GM18867 (cell line): ENCODE measurements around the gene NOP10.
"Not testable (repeated sequence)": the region's sequence is repeated elsewhere in the genome, so short reads cannot be mapped to it uniquely, and the experiment has no call there.

ENCODE experiments used
- ATAC-seq: cut with Tn5 transposase; IDR thresholded peaks from one replicate; pipeline ENCODE4 v1.9.1; 2021; ENCODE audit warnings: mild to moderate bottlenecking, moderate library complexity; ENCODE audit not compliant: unreplicated experiment

NOP10 gene

DNA sequence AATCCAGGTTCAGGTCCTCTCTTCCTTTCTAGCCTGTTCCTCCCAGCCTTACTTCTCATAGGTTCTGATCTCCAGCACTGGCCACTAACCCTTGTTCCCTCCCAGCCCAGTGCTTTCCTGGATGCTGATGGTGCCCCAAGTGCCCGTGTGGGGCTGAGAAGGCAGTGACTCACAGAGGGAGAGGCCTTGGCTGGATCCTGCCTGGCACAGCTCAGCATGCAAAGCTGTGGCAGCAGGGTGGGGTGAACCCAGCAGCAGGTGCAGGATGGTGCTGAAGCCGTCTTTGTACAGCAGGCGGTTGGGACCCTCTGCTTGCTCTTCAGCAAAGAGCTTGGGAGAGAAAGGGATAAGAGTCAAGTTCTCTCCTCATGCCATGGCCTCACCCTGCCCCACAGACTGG is 16.5 kb upstream of the NOP10 start:
- no peak for ATAC-seq

DNA sequence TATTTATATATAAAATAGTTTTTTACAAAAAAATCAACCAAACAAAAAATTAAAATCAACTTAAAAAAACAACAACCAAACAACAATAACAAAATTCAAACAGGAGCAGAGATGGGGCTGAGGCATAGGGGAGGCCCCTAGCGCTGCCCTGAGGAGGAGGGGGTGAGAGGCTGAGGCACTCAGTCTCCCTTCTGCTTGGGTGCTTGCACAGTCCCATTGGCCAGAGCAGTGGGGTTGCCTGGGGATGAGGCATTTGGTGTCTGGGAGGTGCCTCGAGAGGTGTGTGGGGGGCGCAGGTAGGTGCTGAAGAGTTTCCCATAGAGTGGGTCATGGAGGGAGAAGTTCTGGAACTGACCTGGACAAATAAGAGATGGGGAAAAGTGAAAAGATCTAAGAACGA is 16.0 kb upstream of the NOP10 start:
- no peak for ATAC-seq

DNA sequence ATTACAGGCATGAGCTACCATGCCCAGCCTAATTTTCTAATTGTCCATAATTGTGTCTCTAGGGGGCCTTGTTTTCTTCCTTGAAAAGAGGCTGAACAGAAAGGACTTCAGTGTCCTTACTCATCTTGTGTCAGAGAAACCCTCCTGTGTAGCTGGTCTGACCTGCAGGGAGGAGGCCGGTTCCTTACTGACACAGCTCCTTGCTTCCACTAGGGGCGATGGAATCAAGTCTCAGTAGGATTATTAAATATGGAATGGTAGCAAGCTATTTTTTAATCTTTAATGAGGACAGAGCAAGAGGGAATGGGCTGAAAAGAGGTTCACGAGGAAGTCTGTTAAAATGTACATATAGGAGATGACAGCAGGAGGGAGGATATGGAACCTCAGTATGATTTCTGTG is 15.4 kb upstream of the NOP10 start:
- no peak for ATAC-seq

DNA sequence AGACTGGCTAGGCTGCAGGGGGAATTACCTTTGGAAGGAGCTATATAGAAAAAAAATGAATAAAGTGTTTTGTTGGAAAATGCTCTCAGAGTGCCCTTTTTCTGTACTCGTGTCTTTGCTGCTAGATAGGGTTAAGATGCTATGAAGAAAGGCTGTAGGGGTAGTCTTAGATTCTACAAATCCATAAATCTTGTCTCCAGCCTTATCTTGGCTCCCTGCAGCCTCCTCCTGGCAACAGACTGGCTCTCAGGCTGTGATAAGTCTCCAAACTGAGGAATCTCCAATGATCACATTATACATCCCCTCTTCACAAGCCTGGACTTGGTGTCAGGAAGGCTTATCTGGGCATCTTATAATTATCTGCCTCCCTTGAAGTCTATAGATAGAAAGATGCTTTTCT is 14.7 kb upstream of the NOP10 start:
- no peak for ATAC-seq

DNA sequence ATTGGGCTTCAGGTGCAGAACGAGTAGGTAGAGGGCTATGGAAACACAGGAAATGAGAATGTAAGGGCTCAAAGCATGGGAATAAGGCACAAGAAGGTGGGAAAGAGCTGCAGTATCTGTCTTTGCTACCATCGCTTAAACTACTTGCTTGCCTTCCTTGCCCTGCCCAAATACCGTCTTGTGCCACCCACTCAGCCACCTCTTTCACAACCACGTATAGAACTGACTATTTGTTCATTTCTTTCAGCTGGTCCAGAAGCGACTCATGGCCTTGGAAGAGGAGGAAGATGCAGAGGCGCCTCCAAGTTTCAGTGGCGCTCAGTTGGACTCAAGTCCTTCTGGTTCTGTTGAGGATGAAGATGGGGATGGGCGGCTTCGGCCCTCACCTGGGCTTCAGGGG is 12.3 kb upstream of the NOP10 start:
- no peak for ATAC-seq

DNA sequence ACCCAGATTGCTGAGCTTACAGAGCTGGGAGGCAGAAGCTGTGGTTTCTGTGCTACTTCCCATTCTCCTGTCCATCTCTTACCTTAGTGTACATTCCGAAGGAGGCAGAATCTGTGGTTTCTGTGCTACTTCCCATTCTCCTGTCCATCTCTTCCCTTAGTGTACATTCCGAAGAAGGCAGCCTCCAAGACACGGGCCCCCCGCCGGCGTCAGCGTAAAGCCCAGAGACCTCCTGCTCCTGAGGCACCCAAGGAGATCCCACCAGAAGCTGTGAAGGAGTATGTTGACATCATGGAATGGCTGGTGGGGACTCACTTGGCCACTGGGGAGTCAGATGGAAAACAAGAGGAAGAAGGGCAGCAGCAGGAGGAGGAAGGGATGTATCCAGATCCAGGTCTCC is 11.3 kb upstream of the NOP10 start:
- ATAC-seq = no peak

DNA sequence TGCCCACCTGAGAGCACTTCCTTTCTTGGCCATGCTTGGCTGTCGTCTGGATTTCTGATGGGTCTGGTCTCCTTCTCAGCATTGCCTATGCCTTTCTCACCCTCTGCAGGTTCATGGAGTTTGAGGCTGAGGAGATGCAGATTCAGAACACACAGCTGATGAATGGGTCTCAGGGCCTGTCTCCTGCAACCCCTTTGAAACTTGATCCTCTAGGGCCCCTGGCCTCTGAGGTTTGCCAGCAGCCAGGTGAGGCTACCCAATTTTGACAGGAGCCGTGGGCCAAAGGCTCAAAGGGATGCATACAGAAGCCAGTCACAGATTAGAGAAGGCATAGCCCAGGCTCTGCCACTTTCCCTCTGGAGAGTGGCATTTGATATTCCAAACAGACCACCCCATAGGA is 10.7 kb upstream of the NOP10 start:
- ATAC-seq = no peak

DNA sequence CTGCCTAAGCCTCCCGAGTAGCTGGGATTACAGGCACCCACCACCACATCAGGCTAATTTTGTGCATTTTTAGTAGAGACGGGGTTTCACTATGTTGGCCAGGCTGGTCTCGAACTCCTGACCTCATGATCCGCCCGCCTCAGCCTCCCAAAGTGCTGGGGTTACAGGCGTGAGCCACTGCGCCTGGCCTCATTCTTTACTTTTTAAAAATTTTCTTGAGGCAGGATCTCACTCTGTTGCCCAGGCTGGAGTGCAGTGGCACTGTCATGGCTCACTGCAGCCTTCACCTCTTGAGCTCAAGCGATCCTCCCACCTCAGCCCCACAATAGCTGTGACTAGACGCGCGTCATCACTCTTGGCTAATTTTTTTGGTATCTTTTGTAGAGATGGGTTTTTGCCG is 10.1 kb upstream of the NOP10 start:
- ATAC-seq = not testable (repeated sequence)

DNA sequence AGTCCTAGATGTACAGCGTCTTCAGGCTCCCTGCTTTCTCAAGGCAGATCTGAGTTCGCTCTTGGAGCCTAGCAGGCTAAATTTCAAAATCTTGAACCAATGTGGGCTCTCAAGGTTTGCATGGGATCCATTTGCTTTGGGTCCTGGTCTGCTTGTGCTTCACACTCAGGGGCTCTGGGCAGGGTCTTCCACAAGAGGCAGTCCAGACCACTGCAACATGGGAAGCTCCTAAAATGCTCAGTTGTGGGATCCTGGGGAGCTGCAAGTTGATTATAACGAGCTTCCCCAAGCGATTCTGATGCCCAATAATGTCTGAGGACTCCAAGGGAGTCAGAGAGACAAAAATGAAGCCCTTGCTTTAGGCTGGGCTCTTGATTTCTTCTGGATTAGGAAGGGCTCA is 6.8 kb upstream of the NOP10 start:
- no peak for ATAC-seq

DNA sequence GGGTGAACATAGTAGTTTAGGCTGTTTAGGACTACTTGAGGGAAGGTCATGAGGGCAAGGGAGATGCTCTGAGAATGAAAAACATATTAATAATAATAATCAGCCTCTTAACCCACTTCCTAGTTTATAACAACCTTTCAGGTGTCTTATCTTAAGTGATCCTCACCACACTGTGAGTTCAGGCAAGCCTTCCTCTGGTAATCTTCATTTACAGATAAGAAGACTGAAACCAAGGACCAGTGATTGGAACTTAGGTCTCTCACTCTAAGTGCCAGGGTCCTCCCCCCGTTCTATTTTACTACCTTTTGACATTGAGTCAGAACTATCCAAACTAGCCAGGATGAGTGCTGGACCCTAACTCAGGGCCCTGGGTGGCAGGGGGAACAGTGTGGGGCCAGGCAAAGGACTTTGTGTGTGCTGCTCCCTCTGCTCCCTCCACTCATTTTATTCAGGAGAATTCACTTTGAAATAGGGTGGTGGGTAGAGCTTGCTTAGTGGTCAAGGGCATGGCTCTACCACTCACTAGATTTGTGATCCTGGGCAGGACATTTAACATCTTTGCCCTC is 5.9 kb upstream of the NOP10 start:
- no peak for ATAC-seq

DNA sequence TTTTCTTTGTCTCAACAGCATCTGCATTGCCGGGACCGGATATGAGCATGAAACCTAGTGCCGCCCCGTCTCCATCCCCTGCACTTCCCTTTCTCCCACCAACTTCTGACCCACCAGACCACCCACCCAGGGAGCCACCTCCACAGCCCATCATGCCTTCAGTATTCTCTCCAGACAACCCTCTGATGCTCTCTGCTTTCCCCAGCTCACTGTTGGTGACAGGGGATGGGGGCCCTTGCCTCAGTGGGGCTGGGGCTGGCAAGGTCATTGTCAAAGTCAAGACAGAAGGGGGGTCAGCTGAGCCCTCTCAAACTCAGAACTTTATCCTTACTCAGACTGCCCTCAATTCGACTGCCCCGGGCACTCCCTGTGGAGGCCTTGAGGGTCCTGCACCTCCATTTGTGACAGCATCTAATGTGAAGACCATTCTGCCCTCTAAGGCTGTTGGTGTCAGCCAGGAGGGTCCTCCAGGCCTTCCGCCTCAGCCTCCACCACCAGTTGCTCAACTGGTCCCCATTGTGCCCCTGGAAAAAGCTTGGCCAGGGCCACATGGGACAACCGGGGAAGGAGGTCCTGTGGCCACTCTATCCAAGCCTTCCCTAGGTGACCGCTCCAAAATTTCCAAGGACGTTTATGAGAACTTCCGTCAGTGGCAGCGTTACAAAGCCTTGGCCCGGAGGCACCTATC is 5.2 kb upstream of the NOP10 start:
- ATAC-seq = no peak

DNA sequence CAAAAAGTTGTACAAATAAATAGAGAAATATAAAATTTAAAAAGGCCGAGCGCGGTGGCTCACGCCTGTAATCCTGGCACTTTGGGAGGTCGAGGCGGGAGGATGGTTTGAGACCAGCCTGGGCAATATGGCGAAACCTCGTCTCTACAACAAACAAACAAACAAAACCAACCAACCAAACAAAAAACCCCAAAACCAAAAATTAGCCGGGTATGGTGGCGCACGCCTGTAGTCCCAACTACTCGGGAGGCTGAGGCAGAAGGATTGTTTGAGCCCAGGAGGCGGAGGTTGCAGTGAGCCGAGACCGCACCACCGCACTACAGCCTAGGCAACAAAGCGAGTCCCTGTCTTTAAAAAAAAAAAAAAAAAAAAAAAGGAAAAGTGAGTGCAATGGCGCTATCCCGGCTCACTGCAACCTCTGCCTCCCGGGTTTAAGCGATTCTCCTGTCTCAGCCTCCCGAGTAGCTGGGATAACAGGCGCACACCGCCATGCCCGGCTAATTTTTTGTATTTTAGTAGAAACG is 661 bp downstream of the NOP10 start:
- not testable (repeated sequence) for ATAC-seq

DNA sequence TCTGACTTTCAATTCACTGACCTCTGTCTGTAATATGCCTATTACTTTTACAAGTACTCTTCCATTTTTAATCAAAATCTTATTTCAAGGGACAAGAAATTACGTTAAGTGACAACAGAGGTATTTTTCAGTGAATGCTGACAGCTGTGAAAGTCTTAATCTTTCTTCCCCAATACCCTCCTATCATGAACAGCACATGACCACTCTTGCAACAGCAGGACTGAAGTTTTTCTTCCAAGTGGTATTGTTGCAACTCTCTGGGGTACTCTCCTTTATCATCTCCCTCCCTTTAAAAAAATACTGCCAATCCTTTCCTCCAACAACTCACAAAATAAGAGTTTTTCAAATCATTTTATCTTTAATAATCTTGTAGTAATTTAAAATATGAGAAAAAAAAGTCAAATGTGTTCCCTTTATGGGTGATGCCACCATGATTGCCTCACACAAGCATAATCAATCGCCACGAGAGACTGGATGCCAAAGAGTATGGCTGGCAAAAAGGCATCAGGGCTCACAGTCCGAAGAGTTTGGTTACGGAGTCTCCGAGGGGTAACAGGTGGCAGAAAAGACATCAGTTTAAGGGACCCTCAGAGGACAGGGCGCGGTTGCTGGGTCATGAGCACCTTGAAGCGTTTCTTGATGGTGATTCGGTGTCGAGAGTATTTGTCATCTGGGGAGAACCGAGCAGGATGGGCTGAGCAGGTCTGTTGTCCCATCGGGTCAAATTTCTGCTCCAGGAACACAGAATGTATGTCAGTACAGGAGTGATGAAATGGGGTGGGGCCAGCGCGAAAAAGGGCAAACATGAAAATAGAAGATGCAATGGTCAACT is 1.3 kb downstream of the NOP10 start:
- ATAC-seq = no peak

DNA sequence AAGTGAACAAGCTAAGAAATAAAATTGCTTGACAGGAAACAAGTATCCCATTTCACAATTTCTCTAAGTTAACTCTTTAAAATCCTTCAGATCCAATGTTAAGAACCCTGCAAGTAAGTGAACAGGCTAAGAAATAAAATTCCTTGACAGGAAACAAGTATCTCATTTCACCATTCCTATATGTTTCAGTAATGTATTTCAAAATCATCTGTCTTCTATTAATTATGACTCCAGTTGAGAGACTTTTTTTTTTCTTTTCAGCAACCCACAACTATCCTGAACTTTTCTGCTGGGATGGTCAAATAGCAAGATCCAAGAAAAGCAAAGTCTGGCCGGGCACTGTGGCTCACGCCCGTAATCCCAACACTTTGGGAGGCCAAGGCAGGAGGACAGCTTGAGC is 3.0 kb downstream of the NOP10 start:
- no peak for ATAC-seq

DNA sequence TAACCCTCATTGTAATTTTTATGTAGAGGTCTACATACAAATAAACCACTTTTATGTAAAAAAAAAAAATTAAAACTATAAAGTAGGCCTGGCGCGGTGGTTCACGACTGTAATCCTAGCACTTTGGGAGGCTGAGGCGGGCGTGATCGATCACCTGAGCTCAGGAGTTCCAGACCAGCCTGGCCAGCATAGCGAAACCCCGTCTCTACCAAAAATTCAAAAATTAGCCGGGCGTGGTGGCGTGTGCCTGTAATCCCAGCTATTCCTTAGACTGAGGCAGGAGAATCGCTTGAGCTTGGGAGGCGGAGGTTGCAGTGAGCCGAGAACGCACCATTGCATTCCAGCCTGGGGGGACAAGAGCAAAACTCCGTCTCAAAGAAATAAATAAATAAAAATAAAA is 4.6 kb downstream of the NOP10 start:
- ATAC-seq = no peak

DNA sequence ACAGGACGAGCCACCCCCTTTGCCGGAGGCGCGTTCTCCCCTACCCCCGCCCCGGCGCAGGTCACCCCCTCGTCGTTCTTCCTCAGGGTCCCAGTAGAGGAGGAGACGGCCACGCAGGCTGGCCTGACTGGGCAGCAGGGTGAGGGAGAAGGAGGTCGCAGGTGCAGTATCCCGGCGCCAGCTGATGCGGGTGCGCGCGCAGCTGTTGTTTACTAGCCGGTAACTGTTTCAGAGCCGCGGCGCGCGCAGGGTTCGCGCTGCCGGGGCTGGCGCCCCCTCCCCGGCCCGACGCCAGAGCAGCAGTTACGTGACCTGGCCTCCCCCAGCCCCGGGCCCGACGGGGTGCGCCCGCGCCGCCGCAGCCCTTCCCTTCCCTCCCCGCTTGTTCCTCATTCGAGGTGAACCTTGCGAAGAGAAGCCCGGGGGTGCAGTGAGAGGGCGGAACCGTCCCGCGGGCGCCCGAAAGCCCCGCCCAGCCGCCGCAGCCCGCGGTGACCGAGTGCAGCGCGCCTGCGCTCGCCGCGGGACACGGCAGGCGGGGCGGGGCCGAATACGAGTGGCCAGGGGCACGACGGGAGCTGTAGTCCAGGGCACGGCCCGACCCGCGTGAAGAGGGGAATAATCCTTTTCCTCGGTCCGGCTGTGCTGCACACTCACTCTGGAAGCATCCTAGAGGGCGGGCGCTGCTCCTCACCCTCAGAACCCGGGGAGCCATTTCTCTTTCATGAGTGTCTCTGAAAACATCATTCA is 5.2 kb downstream of the NOP10 start, which contains the start of gene SLC12A6:
TSS of gene SLC12A6 (minus strand) at position 225 of the 750 bp plus-strand sequence. CDS start 1,101 bp downstream, outside the sequence.
- ATAC-seq = peak; percentile 76

DNA sequence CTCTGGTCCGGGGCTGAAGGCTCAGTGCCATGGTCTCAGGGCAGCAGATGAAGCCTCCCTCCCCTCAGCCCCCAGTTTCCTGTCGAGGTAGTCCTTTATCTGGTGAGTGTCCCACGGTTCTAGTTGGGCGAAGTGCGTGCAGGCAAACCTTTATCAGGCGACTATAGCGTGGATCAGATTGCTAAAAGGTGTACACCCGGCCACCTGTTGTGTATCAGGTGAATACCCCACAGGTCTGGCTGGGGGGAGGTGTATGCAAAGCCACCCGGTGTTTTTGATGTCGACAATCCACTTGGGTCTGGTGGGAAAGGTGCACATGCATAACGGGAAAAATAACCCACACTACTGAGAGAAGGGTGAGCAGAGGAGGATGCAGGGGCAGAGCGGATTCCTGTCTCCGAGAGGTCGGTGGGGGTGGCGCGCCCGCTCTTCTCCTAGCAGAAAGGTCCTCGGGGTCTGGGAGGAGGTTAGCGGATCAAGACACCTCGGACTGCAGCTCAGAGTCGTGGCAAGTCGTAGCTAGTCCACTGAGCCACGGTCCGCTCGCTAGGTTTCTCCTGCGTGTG is 5.9 kb downstream of the NOP10 start:
- peak; percentile 1 for ATAC-seq

DNA sequence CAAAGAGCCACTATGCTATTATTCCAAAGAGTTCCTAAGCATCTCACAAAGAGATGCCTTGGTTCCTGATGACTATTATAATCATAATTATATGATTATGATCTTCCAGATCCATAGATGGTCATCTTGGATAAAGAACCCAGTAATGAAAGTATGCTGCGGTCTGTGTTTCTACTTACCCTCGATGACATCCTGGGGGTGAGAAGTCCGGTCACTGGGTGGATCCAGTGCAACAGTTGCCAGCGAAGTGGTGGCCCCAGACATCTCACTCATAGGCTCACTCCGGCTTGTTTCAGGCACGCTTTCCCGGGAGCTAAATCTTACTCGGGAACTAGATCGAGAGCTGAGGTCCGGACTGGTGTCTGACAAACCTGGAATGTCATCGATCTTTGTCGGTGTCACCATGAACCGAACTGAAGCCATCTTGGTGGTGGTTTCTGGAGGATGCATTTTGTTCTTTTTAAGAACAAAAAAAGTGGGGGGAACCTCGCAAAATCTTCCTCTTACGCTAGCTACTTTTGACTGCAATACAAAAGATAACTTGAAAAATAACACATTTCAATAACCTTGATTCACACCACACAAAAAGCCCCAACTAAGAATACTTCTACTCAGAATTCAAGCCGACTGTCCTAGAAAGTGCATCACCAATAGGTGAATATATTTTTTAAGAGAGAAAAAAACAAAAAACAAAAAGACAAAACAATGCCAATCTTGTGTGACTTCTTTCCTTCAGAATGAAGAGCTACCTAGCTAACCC is 6.5 kb downstream of the NOP10 start:
- ATAC-seq = no peak

DNA sequence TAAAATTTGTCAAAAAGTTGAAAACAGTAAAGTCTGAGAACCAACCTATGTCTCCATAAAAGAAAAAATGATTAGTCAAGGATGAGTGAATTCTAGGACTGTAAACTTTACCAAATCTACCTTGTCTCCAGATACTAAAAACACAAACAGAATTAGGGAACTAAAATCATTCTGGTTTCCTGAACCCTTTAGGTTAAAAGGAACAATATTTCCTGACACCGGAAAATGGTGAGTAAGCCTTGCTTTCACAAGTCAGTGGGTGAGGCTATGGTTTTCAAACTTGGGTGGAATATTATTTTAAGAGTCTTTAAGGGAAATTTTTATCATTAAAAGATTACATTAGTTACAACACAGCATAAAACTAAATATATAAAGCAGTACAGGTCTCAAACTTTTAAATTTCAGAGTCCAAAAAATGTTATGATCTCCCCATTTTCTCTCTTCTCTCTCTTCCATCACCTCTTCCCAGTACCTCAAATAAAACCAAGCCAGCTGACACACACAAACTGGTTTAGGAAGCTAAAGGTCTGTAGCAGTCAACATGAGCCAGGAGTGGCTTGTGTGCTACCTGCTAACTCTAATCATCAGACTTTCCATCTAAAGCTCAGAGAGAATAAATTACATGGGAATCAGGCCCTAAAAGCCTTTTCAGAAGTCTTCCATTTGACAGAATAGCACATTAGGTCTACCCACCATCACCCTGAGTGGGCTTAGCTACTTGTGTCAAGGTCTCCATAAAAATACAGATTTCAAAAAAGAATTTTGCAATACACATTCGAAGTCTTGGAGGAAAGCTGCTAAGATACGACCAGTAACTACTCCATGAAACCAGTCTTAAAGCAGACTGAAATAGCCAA is 7.5 kb downstream of the NOP10 start:
- no peak for ATAC-seq
